ENCODE data around the gene PPT1.
"Not testable (repeated sequence)": the region's sequence is repeated elsewhere in the genome, so short reads cannot be mapped to it uniquely, and the experiment has no call there.

The PPT1 gene

DNA sequence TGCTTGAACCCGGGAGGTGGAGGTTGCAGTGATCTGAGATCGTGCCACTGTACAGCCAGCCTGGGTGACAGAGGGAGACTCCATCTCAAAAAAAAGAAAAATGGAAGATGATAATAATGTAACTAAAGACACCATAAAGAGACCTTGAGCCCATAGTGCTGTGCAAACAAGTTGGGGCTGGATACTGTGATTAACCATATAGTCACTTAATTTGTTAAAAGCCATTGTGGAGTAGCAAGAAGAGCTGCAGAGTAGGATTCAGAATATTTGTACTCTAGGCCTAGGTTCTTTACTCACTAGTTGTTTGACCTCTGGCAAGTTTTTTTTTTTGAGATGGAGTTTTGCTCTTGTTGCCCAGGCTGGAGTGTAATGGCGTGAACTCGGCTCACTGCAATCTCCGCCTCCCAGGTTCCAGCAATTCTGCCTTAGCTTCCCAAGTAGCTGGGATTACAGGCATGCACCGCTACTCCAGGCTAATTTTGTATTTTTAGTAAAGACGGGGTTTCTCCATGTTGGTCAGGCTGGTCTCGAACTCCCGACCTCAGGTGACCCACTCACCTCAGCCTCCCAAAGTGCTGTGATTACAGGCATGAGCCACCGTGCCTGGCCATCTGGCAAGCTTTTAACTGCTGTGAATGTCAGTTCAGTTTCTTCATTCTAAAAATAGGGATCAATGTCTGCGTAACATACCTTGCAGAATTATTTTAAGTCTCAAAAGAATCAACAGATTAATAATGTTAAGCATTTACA lies 43.7 kb downstream of the PPT1 start:
- no peak for FAIRE-seq

DNA sequence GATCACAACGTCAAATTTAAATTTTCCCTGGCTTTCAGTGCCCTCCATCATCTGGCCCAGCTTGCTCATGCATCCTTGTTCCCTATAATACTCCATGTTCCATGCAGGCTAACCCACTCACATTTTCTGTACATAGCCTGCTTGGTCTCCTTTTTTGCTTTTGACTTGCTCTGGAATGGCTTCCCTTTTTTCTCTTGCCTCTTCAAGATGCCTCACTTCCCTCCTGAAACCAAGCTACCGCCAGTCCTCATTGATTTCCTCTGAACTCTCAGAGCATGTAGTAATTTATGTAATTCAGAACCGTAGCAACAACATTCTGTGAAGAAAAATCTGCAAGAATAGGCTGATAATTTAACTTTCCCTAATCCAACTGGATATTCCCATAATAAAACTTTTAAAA lies 46.2 kb downstream of the PPT1 start:
- FAIRE-seq = no peak

DNA sequence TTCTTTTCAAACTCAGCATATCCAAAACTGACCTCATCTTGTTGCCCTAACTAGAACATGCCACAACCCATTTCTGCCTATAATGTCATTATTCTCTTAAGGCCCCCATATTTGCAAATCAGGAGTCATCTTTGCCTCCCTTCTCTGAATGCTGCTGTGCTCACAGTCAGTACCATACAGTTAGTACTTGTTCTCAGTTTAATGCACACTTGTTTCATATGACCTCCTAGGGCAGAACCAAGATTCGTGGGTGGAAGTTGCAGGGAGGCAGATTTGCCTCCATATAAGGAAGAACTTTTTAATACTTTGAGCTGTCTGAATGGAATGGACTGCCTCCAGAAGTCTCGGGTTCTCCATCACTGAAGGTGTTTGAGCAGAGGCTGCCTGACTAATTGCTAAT lies 47.3 kb downstream of the PPT1 start:
- FAIRE-seq = no peak

DNA sequence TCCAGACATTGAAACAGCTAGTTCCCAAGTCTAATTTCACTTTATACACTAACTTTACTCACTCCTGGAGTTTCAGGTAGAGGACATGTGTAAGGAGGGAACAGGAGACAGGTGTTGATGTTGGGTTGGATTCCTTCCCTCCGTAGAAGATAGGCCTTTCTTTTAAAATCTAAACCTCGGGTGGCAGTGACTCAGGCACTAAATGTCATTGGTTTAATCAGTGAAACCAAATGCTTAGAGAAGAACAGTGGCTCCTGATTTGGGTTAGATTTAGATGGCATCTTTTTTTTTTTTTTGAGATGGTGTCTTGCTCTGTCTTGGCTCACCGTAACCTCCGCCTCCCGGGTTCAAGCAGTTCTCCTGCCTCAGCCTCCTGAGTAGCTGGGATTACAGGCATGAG lies 49.3 kb downstream of the PPT1 start:
- no peak for FAIRE-seq

DNA sequence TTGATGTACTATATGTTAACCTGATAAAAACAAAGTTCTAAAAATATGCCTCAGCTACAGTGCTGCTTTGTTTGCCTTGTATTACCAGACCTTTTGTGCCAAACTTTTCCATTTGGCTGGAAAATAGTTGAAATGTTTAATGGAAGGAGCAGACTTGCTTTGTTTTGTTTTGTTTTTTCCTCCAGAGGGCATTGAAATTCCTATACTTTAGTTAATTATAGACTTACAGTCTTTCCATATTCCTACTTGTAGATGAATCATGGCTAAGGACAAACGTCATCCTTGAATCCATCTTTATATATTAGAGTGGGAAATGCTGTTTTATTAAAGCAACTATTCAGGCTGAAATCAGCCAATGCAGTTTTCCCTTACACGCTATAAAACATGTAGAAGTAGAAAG lies 49.8 kb downstream of the PPT1 start:
- no peak for FAIRE-seq

DNA sequence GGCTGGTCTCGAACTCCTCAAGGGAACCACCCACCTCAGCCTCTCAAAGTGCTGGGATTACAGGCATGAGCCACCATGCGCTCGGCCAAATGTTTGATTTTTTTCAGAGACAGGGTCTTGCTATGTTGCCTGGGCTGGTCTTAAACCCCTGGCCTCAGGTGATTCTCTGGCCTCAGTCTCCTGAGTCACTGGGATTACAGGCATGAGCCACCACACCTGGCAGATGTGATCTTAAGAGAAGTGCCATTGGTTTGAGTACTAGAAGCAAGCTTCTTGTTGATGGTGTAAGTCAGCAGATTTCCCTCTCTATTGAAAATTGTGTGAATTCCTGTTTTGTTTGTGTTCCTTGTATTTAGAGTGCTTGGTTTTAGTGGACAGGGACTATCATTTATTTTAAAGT lies 51.3 kb downstream of the PPT1 start:
- no peak for FAIRE-seq

DNA sequence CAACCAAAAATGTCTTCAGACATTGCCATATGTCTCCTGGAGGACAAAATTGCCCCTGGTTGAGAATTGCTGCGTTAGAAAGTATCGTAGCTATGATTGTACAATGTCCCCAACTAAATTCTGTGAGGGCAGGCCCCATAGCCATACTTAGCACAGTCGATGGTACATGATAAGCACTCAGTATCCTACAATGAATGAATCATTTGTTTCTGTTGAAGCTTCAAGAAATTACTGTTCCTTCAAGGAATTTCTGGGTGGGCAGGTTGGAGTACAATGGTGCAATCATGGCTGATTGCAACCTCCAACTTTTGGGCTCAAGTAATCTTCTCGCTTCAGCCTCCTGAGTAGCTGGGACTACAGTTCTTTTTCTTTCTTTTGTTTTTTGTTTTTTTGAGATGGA lies 51.9 kb downstream of the PPT1 start:
- no peak for FAIRE-seq

DNA sequence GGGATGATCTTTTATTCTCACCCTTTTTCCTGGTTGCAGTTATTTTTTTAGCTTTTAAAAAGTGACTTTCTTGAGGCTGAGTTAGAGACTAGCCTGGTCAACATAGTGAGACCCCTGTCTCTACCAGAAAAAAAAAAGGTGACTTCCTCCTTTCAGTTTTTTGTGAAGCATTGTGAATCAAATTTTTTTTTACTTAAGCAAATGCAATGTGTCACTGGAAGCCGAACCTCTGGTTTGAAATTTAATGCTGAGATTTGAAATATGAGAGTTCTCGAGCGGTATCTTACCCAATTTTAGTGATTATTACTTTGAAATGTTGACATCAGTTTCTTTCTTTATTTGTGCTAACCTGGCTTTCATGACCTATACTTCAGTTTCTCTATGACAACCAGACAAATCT lies 52.9 kb downstream of the PPT1 start:
- no peak for FAIRE-seq

DNA sequence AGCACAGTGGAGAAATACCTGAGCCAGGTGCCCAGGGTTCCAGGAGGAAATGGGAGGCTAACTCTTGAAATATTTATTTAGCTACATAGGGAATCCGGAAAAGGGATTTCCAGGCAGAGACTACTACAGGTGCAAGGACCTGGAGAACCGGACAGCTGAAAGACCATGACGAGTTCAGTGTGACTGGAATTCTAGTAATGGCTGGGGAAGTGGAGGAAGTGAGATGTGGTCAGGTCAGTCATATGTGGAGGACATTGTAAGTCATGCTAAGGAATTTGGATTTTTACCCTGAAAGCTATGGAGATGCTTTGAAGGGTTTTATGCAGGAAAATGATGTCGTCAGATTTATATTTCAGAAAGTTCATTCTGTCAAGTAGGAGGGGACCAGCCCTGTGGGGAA lies 54.7 kb downstream of the PPT1 start:
- no peak for FAIRE-seq

DNA sequence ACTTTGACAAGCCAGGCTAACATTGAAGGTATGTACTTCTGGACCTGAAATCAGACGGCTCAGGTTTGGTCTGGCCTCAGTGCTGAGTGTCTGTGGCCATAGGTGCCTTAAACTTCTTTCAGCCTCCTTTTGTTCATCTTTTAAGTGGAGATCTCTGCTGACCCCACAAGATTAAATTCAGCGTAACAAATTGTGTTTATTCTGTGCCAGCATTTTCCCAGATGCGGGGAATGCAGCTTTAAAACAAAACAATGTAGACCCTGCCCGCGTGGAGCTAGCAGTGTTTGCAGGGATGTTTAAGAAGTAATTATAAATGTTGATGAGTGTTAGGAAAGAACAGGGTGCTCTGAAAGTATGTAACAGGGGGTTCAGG lies 55.6 kb downstream of the PPT1 start:
- no peak for FAIRE-seq

DNA sequence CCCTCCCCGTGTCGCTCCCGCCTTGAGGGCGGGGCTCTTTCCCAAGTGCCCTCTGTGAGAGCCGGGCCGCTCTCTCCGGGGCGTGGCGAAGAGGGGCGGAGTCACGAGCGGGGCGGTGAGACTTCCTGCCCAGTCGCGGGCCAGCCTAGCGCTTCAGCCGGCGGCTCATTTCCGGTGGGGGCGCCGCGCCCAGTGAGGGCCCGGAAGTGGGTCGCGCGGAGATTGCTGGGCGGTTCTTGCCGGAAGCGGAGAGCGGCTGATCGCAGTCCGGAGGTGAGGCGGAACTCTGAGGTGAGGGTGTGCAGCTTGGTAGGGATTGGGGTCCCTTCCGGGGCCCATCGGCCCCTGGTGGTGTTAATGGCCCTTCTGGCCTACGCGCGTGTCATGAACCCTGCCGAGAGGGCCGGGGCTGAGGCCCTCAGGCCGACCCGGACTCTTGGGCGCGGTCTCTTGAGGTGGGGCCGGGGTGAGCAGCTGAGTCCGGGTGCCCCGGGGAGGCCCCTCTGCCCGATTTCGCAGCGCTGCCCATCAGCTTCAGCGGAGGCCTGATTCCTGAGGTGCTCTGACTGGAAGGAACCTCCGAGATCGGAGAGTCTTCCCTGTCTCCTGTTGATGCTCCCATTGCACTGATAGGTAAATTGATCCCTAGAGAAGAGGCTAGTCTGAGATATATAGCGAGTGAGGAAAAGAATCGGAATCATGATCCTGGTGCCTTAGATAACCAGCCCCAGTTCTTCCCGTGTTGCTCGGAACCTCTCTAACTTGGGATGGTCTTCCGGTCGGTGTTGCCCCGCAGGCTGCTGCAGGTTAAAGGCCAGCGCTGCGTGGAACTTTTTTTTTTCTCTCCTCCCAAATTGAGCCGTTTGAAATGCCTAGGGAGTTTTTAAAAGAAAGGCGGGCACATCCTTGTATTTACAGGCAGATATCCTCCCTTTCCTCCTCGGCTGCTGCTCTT lies 56.3 kb downstream of the PPT1 start, which contains the start of gene CAP1:
CAP1 (plus strand) TSS at position 219 of the 955 bp plus-strand sequence. CDS start 18,618 bp downstream, outside the sequence.
- peak; percentile 90 for FAIRE-seq

DNA sequence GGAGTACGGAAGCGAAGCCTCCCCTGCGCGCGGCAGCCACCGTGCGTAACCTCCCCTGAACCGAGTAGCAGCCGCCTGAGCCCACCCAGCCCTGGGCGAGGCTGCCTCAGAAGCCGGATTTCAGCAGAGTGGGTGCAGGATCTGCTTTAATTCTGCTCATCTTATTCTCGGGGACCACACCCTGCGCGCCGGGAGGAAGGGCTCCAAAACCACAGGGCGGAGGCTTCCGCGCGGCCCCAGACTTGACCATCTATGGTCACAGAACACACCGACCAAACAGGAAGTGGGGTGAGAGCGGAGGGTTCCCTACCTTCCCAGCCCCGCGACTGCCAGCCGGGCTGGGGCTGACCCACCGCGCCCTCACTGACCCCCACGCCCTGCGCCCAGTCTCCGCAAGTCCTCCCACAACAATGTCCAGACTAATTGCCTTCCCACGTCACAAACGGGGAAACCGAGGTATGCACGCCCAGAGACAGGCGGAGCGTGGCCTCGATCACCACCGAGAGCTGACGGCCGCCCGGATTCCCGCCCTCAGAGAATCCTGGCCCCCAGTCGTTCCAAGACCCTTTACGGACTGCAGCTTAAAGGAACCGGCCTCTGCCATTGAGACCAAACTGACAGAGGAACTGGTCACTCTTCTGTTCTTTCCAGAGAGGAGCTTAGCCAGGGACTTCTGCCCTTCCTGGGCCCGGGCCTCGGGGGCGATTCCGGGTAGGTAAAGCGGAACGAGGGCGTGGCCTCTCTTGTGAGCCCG lies 57.1 kb downstream of the PPT1 start:
- no peak for FAIRE-seq

DNA sequence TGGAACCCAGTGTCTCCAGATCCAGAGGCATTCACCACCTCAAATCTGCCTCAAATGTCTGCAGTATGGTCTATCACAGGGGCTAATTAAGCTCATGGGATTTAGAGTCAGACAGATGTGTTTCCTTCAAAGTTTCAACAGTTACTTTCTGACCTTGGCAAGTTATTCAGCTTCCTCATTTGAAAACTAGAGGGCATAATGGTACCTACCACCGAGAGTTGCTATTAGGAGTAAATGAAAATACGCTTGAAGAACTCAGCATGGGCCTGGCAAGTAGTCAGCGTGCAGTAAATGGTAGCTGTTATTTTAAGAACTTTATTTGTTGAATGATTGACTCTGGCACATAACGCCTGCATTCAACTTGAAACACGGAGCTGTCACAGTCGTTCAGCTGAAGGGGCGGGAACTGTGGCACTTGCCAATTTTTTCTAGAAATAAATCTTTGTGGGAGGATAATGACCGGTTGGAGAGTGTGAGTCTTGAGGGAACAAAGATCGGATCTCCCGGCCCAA lies 57.8 kb downstream of the PPT1 start:
- no peak for FAIRE-seq

DNA sequence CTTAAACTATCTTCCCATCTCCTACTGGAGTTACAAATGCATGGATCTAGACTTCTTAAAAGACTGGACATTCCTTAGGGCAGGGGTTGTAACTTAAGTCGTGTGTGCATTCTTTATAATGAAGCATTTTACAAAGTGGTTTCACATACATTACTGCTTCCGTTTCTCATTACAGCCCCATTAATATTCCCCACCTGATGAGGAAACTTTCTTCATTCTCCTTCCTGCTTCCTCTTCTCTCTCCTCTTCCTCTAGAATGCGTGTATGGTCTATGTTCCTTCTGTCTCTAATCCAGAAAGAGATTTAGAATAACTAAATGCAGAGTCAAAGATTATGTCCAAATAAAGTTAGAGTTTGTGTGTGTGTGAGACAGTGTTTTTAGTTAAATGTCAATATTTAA lies 58.4 kb downstream of the PPT1 start:
- FAIRE-seq = no peak

DNA sequence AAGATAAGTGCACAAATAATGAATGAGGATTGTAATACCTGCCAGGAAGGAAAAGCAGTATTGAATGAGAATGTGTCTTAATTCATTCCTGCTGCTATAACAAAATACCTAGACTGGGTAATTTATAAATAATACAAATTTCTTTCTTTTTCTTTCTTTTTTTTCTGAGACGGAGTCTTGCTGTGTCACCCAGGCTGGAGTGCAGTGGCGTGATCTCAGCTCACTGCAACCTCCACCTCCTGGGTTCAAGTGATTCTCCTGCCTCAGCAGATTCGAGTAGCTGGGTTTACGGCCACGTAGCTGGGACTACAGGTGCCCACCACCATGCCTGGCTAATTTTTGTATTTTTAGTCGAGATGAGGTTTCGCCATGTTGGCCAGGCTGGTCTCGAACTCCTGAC lies 59.8 kb downstream of the PPT1 start:
- not testable (repeated sequence) for FAIRE-seq

DNA sequence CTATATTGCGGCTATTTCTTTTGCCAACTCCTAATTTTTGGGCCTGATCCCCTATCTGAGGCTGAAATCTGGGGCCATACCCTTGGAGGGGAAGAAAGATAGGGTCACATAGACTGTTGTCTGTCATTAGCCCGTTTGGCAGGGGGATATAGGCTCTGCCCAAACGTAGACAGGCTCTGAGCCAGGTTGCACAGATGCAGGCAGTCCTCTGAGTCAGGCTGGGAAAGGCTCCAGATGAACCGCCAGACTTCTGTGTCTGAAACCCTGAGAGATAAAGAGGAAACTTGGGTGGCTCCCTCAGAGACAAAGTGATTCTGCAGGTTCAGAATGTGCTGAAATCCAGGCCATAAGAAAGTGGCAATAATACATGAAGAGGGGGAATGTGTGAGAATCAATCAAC lies 60.5 kb downstream of the PPT1 start:
- FAIRE-seq = no peak

DNA sequence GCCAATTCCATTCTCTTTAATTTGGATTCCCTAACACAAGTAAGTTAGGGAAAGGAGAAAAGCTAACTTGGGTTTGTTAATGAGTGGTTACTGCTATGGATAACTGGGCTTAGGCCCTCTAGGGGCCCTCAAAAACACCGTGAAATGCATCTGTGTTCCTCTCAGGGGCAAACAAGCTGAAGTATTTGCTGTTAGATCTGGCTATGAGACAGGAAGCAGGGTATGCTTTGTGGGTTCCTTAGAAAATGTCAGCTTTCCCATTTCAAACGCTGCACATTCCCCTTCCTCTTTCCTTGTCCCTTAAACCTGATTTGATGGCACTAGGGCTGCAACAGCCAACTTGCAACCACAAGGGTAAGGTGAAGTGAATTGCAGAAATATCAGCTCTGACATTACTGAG lies 62.2 kb downstream of the PPT1 start:
- no peak for FAIRE-seq

DNA sequence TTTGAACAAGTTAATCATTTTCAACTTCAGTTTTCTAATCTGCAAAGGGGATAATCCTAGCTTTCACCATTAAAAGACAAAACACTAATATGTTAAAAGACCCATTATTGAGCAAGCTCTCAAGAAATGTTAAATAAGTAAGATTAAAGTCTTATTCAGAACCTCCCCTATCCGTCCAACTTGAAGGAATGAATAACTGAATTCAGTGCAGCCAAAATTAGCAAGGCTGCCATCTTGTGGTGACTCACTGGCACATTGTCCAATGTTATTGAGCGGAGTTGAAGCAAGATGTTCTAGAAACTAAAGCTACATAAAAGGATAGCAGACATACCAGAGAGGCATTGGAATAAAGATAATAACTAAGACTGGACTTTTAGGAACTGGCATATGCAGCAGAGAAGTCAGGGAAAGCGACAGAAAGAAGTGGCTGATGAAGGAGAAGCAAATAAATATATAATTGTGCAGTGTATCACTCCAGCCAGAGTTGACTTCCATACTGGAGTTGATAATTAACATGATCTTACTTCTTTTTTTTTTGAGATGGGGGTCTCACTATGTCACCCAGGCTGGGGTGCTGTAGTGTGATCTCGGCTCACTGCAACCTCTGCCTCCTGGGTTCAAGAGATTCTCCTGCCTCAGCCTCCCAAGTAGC lies 64.7 kb downstream of the PPT1 start:
- FAIRE-seq = peak; percentile 90

DNA sequence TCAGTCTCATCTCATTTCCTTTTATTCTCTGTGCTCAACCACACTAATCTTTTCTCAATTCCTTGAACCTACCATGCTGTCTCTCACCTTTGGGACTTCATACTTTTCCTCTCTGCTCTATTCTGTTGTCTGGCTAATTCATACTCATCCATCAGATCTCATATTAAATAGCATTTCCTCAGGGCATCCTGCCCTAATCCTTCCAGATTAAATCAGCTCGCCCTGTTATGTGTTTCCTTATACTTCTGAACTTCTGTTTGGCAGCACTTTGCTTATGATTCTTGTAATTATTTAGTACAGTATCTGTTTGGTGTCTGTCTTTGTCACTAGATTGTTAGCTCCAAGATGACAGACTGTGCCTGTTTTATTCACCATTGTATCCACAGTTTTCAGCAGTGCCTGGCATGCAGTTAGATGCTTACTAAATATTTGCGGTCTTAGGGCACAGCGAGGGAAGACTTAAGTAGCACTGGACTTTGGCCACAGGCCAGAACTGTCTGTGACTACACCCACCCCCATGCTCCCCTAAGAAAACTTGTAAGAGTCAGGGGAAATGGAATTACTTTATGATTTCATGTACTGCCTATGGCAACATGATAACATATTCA lies 66.4 kb downstream of the PPT1 start:
- FAIRE-seq = no peak

DNA sequence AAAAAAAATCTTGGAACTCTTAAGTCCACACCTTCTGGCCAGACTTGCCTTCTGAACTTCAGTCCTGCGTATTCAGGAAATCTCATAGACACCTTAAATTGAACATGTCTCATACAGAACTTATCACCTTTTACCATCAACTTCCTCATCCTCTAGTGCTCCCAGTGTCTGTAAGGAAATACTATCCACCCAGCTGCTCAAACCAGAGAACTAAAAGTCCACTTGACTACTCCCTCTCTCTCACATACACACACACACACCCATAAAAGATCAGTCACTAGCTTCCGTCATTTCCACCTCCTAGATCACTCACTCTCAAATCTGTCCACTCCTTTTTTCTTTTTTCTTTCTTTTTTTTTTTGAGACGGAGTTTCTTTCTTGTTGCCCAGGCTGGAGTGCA lies 67.4 kb downstream of the PPT1 start:
- no peak for FAIRE-seq

DNA sequence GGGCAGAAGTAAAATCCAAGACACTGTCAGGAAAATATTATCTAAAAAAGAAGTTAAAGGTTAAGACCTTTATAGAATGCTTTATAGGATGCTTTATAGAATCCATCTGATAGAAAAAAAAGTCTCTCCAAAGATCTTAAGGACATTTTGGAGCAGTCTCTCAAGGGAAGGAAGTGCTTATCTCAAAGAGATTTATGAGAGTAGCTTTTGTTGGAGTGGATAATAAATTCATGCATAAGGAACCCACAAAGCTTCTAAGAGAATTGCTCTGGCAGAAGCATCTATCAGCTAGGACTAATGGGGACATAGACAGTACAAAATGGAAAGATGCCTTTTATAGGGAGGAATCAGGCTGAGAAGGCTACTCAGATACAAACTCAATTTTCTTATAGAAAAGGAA lies 69.4 kb downstream of the PPT1 start:
- FAIRE-seq = no peak

DNA sequence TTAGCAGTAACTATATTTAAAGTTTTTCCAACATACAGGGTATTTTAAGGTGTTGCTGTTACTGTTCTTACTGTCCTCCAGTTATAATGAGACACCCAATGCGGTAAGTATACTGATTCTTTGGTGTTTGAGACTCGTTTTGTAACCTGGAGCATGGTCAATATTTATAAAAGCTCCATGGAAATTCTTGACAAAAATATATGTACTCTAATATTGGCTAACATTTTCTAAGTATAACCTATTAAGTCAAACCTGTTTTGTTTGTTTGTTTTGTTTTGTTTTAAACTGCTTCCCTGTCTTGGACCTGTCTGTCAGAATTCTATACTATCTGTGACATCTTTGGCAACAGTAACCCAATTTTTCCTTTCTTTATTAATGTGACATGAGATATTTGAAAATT lies 72.4 kb downstream of the PPT1 start:
- no peak for FAIRE-seq
